ENCODE results near the gene TTC28.
"Not testable (repeated sequence)": the region's sequence is repeated elsewhere in the genome, so short reads cannot be mapped to it uniquely, and the experiment has no call there.

TTC28 gene

GRCh38 chr22:28217277-28217676, 462.4 kb downstream of the TTC28 start:
- no peak overlapping the region for H3K4me3 ChIP-seq (ENCODE audit: low read depth, low read length)
- TF ChIP-seq CTCF (IDR thresholded peaks at IDR 0.05; ENCODE audit: borderline replicate concordance, insufficient read depth, low read depth, low read length), result no peak

GRCh38 chr22:28214750-28215149, 464.9 kb downstream of the TTC28 start:
- H3K4me3 ChIP-seq (ENCODE audit: low read depth, low read length), result not testable (repeated sequence)

- not testable (repeated sequence) for H3K4me3 ChIP-seq (ENCODE audit: low read depth, low read length)
These were observed 470.2 kb downstream of the TTC28 start for GRCh38 chr22:28209457-28209856.

- TF ChIP-seq CTCF (IDR thresholded peaks at IDR 0.05; ENCODE audit: borderline replicate concordance, insufficient read depth, low read depth, low read length), result no peak
- no peak overlapping the region for H3K4me3 ChIP-seq (ENCODE audit: low read depth, low read length)
These were observed 470.9 kb downstream of the TTC28 start for GRCh38 chr22:28208787-28209186.

- TF ChIP-seq CTCF (IDR thresholded peaks at IDR 0.05; ENCODE audit: borderline replicate concordance, insufficient read depth, low read depth, low read length), result no peak
These were observed 471.6 kb downstream of the TTC28 start for GRCh38 chr22:28208036-28208435.

GRCh38 chr22:28207281-28208030, 472.2 kb downstream of the TTC28 start:
- no peak for TF ChIP-seq CTCF (IDR thresholded peaks at IDR 0.05; ENCODE audit: borderline replicate concordance, insufficient read depth, low read depth, low read length)
- H3K4me3 ChIP-seq (ENCODE audit: low read depth, low read length), result no peak overlapping the region

More at GRCh38 chr22:28208036-28208435, 471.6 kb downstream of the TTC28 start:
- no peak overlapping the region for H3K4me3 ChIP-seq (ENCODE audit: low read depth, low read length)

- H3K4me3 ChIP-seq (ENCODE audit: low read depth, low read length), result no peak overlapping the region
- no peak for TF ChIP-seq CTCF (IDR thresholded peaks at IDR 0.05; ENCODE audit: borderline replicate concordance, insufficient read depth, low read depth, low read length)
These were observed 473.7 kb downstream of the TTC28 start for GRCh38 chr22:28205926-28206325.

GRCh38 chr22:28204382-28204781, 475.3 kb downstream of the TTC28 start:
- no peak overlapping the region for H3K4me3 ChIP-seq (ENCODE audit: low read depth, low read length)

More at GRCh38 chr22:28204382-28204781, 475.3 kb downstream of the TTC28 start:
- no peak for TF ChIP-seq CTCF (IDR thresholded peaks at IDR 0.05; ENCODE audit: borderline replicate concordance, insufficient read depth, low read depth, low read length)

Data from GM12875 (cell line).